HUES6 (cell line): Measurements from ENCODE around the gene SNRPD3.

Experiments used
- H3K27ac ChIP-seq: 2 replicates; pipeline ENCODE4 v1.7.0; 2013; ENCODE audit warnings: low read depth, mild to moderate bottlenecking, low read length, inconsistent platforms
- H3K27me3 ChIP-seq: 2 replicates; pipeline ENCODE4 v1.6.1; 2013; ENCODE audit warnings: low read length; ENCODE audit not compliant: control insufficient read depth, insufficient read depth
- H3K36me3 ChIP-seq: 2 replicates; pipeline ENCODE4 v1.6.1; 2013; ENCODE audit warnings: low read length; ENCODE audit not compliant: control insufficient read depth, insufficient read depth
- H3K4me1 ChIP-seq: 2 replicates; pipeline ENCODE4 v1.6.1; 2013; ENCODE audit warnings: low read length; ENCODE audit not compliant: control insufficient read depth, insufficient read depth
- H3K4me3 ChIP-seq: 2 replicates; pipeline ENCODE4 v1.5.1; 2013; ENCODE audit warnings: low read depth, low read length
- H3K9ac ChIP-seq: one replicate; pipeline ENCODE4 v1.6.1; 2013; ENCODE audit warnings: mild to moderate bottlenecking, low read length
- H3K9me3 ChIP-seq: 2 replicates; pipeline ENCODE4 v1.6.1; 2013; ENCODE audit warnings: low read depth, low read length; ENCODE audit not compliant: control insufficient read depth, insufficient read depth

SNRPD3 gene

GRCh38 chr22:24555165-24556039 lies at the start of gene SNRPD3:
SNRPD3 (plus strand) TSS chr22:24555999; CDS start chr22:24557675, 1,676 bp downstream.
- H3K27me3 ChIP-seq: no peaks in the 10 kb centered on the region
- H3K9me3 ChIP-seq: no peaks in the 10 kb centered on the region
- peak within 1 kb of the TSS; percentile 99 for H3K9ac ChIP-seq
- H3K4me3 ChIP-seq: peak within 1 kb of the TSS; percentile 100
- peaks cover 10% of the 10 kb centered on the region for H3K4me1 ChIP-seq
- H3K36me3 ChIP-seq: peaks cover 39% of the 10 kb centered on the region
- H3K27ac ChIP-seq: peak within 1 kb of the TSS; percentile 98

- Histone ChIP-seq H3K27me3 (no peaks in the 10 kb centered on the region), H3K4me1 (peaks cover 21% of the 10 kb centered on the region), H3K4me3 (peak overlapping the region; percentile 35), H3K27ac (peak overlapping the region; percentile 18; the same call in 1 of the 2 replicates), H3K36me3 (no peaks in the 10 kb centered on the region), H3K9ac (peak overlapping the region; percentile 49), H3K9me3 (no peaks in the 10 kb centered on the region)
Observed at GRCh38 chr22:24506802-24507438, 48.9 kb upstream of the SNRPD3 start.

GRCh38 chr22:24507716-24508115 lies 48.1 kb upstream of the SNRPD3 start:
- Histone ChIP-seq H3K36me3 (no peaks in the 10 kb centered on the region), H3K4me1 (peaks cover 20% of the 10 kb centered on the region), H3K9ac (no peak overlapping the region), H3K9me3 (no peaks in the 10 kb centered on the region), H3K4me3 (peak overlapping the region; percentile 35), H3K27me3 (no peaks in the 10 kb centered on the region), H3K27ac (peak overlapping the region; percentile 18; the same call in 1 of the 2 replicates)

- Histone ChIP-seq H3K9ac (no peak overlapping the region), H3K9me3 (no peaks in the 10 kb centered on the region), H3K4me3 (no peak overlapping the region), H3K4me1 (peaks cover 21% of the 10 kb centered on the region), H3K36me3 (no peaks in the 10 kb centered on the region), H3K27me3 (no peaks in the 10 kb centered on the region), H3K27ac (no peak overlapping the region)
Observed at GRCh38 chr22:24510637-24511625, 44.9 kb upstream of the SNRPD3 start.

- Histone ChIP-seq H3K4me1 (peaks cover 20% of the 10 kb centered on the region), H3K9ac (no peak overlapping the region), H3K27ac (no peak overlapping the region)
Observed at GRCh38 chr22:24512043-24512442, 43.8 kb upstream of the SNRPD3 start.

GRCh38 chr22:24513378-24514240 lies 42.2 kb upstream of the SNRPD3 start:
- no peaks in the 10 kb centered on the region for H3K9me3 ChIP-seq
- peaks cover 10% of the 10 kb centered on the region; the same call in 1 of the 2 replicates for H3K4me1 ChIP-seq
- no peaks in the 10 kb centered on the region for H3K27me3 ChIP-seq
- H3K36me3 ChIP-seq: no peaks in the 10 kb centered on the region
- no peak overlapping the region for H3K9ac ChIP-seq
- H3K4me3 ChIP-seq: no peak overlapping the region
- H3K27ac ChIP-seq: no peak overlapping the region

More at GRCh38 chr22:24512043-24512442, 43.8 kb upstream of the SNRPD3 start:
- no peak overlapping the region for H3K4me3 ChIP-seq
- H3K36me3 ChIP-seq: no peaks in the 10 kb centered on the region
- no peaks in the 10 kb centered on the region for H3K9me3 ChIP-seq
- H3K27me3 ChIP-seq: no peaks in the 10 kb centered on the region

GRCh38 chr22:24514241-24515026 lies 41.4 kb upstream of the SNRPD3 start:
- peaks cover 10% of the 10 kb centered on the region; the same call in 1 of the 2 replicates for H3K4me1 ChIP-seq
- H3K36me3 ChIP-seq: no peaks in the 10 kb centered on the region
- H3K4me3 ChIP-seq: no peak overlapping the region
- H3K27ac ChIP-seq: no peak overlapping the region
- no peaks in the 10 kb centered on the region for H3K9me3 ChIP-seq
- no peak overlapping the region for H3K9ac ChIP-seq
- no peaks in the 10 kb centered on the region for H3K27me3 ChIP-seq

- Histone ChIP-seq H3K9me3 (no peaks in the 10 kb centered on the region), H3K4me1 (peaks cover 10% of the 10 kb centered on the region; the same call in 1 of the 2 replicates), H3K4me3 (no peak overlapping the region), H3K9ac (no peak overlapping the region), H3K27me3 (no peaks in the 10 kb centered on the region), H3K27ac (no peak overlapping the region), H3K36me3 (no peaks in the 10 kb centered on the region)
Observed at GRCh38 chr22:24515027-24515338, 40.8 kb upstream of the SNRPD3 start.

- Histone ChIP-seq H3K4me3 (no peak overlapping the region), H3K4me1 (peaks cover 10% of the 10 kb centered on the region; the same call in 1 of the 2 replicates), H3K27ac (peak overlapping the region; percentile 25; the same call in 1 of the 2 replicates), H3K27me3 (no peaks in the 10 kb centered on the region), H3K9me3 (no peaks in the 10 kb centered on the region), H3K36me3 (no peaks in the 10 kb centered on the region), H3K9ac (no peak overlapping the region)
Observed at GRCh38 chr22:24516301-24516737, 39.5 kb upstream of the SNRPD3 start.
